ENCODE results near the gene SH3RF3. TPM values are rescaled to one million over a fixed set of nuclear protein-coding genes. Genes with fewer than 3 reads are reported as not detected.

SH3RF3 gene
- total and polyA plus RNA-seq, 9 of the 15 experiments (the other 6 are each of a cell fraction or from before 2014, with no cell fraction given) = 0.02 TPM; not detected in 8

GRCh38 chr2:109489296-109489695 is 360.3 kb downstream of the SH3RF3 start:
- ATAC-seq (no peak), FAIRE-seq (no peak)
- POLR2A ChIA-PET = interaction anchor here (0.6 kb wide), 1 partner anchor 67 kb away, joined by 4 read pairs; no protein-coding TSS in a partner anchor
- TF ChIP-seq ZNF696 (CRISPR knock-in tag; conservative IDR thresholded peaks at IDR 0.05) (no peak), EP300 (IDR thresholded peaks at IDR 0.05; ENCODE audit: low read length) (no peak), ZNF280A (IDR thresholded peaks at IDR 0.05; ENCODE audit: low read depth, partially characterized antibody) (no peak), JUNB (CRISPR knock-in tag; conservative IDR thresholded peaks at IDR 0.05) (no peak), RREB1 (CRISPR knock-in tag; IDR thresholded peaks at IDR 0.05) (no peak), EHMT2 (IDR thresholded peaks at IDR 0.05) (no peak), GTF3C2 (IDR thresholded peaks at IDR 0.05; ENCODE audit: borderline replicate concordance, extremely low read depth, insufficient read length) (no peak), E2F8 (IDR thresholded peaks at IDR 0.05; ENCODE audit: low read depth, partially characterized antibody) (no peak), TEAD2 (tag; IDR thresholded peaks at IDR 0.05) (no peak)

More at GRCh38 chr2:109489296-109489695, 360.3 kb downstream of the SH3RF3 start:
- Histone ChIP-seq H3K4me1 (replicated peaks in 1 of 2; ENCODE audit: control insufficient read depth in 2 of 2, insufficient read depth in 2 of 2, low read length in 2 of 2) (no peaks in the 10 kb centered on the region), H3K27me3 (ENCODE audit: control insufficient read depth in 2 of 2, insufficient read depth in 2 of 2, low read length in 2 of 2) (peaks cover 10 to 69% of the 10 kb centered on the region in 2 experiments; a peak in 3 of 5 replicates), H3K4me3 (no peak overlapping the region), H2AFZ (ENCODE audit: low read depth, low read length) (no peak overlapping the region), H3K27ac (ENCODE audit: extremely low read depth, low read depth, low read length) (no peak overlapping the region), H3K36me3 (ENCODE audit: control insufficient read depth, insufficient read depth, low read length) (no peaks in the 10 kb centered on the region), H4K20me1 (replicated peaks; ENCODE audit: control insufficient read depth, insufficient read depth, low read length) (no peaks in the 10 kb centered on the region; the same call in 1 of the 2 replicates), H3K79me2 (ENCODE audit: control insufficient read depth, insufficient read depth, low read length) (no peaks in the 10 kb centered on the region), H3K9ac (ENCODE audit: insufficient read depth in 1 of 2, low read depth in 2 of 2, low read length in 2 of 2) (no peak overlapping the region), H3K4me2 (ENCODE audit: insufficient read depth, low read length) (no peak overlapping the region), H3K9me1 (ENCODE audit: control insufficient read depth, insufficient read depth, low read length) (peaks cover 6% of the 10 kb centered on the region), H3K9me3 (replicated peaks; ENCODE audit: control insufficient read depth, insufficient read depth, low read depth, low read length) (no peaks in the 10 kb centered on the region)
- CTCF ChIA-PET (ENCODE audit: low intra/inter-chr PET ratio) = interaction anchor here (0.6 kb wide), 1 partner anchor 631 kb away, joined by 3 read pairs; no protein-coding TSS in a partner anchor
- WGBS (ENCODE audit: insufficient coverage, low coverage, missing lambda C conversion rate) = 0% methylated on average over 7 of the region's 9 CpGs
- intact Hi-C loops (cut with micrococcal nuclease) = no loop called here
- in situ Hi-C loops (cut with MboI) = no loop called here
- DNase-seq (ENCODE audit: extremely low read depth in 1 of 4, low spot score in 3 of 4) = no peak
- BruUV-seq (replicated peaks) = no TSS peak
